ENCODE results near the gene UVRAG. TPM values are rescaled to one million over a fixed set of nuclear protein-coding genes. Genes with fewer than 3 reads are reported as not detected.

The UVRAG gene
- total RNA-seq, 1 experiment from 2014 or later: 29.5 TPM

- Histone ChIP-seq H3K4me3 (ENCODE audit: low read depth in 2 of 2, low read length in 2 of 2) (no peak overlapping the region), H3K27ac (ENCODE audit: low read length) (no peak overlapping the region), H3K36me3 (ENCODE audit: control insufficient read depth, insufficient read depth, low read length) (no peaks in the 10 kb centered on the region), H3K4me1 (ENCODE audit: control insufficient read depth, insufficient read depth, low read length) (no peaks in the 10 kb centered on the region), H3K9me3 (ENCODE audit: control insufficient read depth, insufficient read depth, low read depth, low read length) (no peaks in the 10 kb centered on the region), H3K27me3 (ENCODE audit: control insufficient read depth, insufficient read depth, low read length) (no peaks in the 10 kb centered on the region)
- in situ Hi-C loops (cut with HindIII; ENCODE audit: low pct_unique_long_range_greater_than_20kb, low sequenced_read_pairs) (no loop called here), intact Hi-C loops (cut with micrococcal nuclease; ENCODE audit: unreplicated experiment) (no loop called here)
- TF ChIP-seq, protein P1, sequence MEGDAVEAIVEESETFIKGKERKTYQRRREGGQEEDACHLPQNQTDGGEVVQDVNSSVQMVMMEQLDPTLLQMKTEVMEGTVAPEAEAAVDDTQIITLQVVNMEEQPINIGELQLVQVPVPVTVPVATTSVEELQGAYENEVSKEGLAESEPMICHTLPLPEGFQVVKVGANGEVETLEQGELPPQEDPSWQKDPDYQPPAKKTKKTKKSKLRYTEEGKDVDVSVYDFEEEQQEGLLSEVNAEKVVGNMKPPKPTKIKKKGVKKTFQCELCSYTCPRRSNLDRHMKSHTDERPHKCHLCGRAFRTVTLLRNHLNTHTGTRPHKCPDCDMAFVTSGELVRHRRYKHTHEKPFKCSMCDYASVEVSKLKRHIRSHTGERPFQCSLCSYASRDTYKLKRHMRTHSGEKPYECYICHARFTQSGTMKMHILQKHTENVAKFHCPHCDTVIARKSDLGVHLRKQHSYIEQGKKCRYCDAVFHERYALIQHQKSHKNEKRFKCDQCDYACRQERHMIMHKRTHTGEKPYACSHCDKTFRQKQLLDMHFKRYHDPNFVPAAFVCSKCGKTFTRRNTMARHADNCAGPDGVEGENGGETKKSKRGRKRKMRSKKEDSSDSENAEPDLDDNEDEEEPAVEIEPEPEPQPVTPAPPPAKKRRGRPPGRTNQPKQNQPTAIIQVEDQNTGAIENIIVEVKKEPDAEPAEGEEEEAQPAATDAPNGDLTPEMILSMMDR (IDR thresholded peaks at IDR 0.05): no peak
- TF ChIP-seq TCF7L2 (IDR thresholded peaks at IDR 0.05; ENCODE audit: low read depth, low read length) (no peak), POLR2AphosphoS5 (IDR thresholded peaks at IDR 0.05; ENCODE audit: low read depth, low read length) (no peak), SIN3A (IDR thresholded peaks at IDR 0.05; ENCODE audit: borderline replicate concordance, insufficient read depth, low read depth, low read length) (no peak)
- TF ChIP-seq, protein P2, sequence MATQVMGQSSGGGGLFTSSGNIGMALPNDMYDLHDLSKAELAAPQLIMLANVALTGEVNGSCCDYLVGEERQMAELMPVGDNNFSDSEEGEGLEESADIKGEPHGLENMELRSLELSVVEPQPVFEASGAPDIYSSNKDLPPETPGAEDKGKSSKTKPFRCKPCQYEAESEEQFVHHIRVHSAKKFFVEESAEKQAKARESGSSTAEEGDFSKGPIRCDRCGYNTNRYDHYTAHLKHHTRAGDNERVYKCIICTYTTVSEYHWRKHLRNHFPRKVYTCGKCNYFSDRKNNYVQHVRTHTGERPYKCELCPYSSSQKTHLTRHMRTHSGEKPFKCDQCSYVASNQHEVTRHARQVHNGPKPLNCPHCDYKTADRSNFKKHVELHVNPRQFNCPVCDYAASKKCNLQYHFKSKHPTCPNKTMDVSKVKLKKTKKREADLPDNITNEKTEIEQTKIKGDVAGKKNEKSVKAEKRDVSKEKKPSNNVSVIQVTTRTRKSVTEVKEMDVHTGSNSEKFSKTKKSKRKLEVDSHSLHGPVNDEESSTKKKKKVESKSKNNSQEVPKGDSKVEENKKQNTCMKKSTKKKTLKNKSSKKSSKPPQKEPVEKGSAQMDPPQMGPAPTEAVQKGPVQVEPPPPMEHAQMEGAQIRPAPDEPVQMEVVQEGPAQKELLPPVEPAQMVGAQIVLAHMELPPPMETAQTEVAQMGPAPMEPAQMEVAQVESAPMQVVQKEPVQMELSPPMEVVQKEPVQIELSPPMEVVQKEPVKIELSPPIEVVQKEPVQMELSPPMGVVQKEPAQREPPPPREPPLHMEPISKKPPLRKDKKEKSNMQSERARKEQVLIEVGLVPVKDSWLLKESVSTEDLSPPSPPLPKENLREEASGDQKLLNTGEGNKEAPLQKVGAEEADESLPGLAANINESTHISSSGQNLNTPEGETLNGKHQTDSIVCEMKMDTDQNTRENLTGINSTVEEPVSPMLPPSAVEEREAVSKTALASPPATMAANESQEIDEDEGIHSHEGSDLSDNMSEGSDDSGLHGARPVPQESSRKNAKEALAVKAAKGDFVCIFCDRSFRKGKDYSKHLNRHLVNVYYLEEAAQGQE (IDR thresholded peaks at IDR 0.05; ENCODE audit: insufficient read depth in 1 of 2, low read depth in 2 of 2, low read length in 1 of 2): no peak
- BruUV-seq (replicated peaks): no TSS peak
- ATAC-seq (peak; percentile 66; the same call in 1 of the 2 replicates), DNase-seq (ENCODE audit: low read depth, low spot score) (no peak)
- POLR2A ChIA-PET: no interaction called here
- CTCF ChIA-PET: no interaction called here
Observed at GRCh38 chr11:76041208-76041607, 226.2 kb downstream of the UVRAG start.

DNA sequence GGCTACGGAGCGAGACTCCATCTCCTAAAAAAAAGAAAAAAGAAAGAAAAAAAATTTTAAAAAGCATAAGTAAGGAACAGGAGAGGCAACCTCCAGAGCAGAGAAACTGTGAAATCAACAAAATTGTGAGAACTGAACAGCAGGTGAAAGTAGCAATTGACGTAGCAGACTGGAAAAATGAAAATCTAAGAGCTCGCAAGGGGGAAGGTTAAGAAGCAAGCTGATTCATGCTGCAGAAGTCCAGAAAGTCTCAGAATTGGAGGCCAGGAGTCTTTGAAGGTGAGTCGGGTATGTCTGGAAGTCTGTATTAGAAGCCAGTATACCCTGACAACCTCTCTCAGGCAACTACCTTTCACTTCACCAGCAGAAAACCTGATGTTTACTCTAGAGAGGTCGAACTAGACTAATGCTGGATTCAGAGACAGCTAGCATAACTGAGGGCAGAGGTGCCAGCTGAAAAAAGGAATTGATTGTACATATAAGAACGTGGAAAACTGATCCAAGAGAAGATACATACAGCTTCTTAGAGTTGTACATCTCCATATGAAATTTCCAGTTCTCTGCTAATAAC, 229.8 kb downstream of the UVRAG start:
- H3K4me3 ChIP-seq (ENCODE audit: low read depth in 2 of 2, low read length in 2 of 2): no peak overlapping the region
- ATAC-seq (no peak), DNase-seq (ENCODE audit: low read depth, low spot score) (no peak)
- ChIA-PET CTCF (no interaction called here), POLR2A (no interaction called here)
- no TSS peak for BruUV-seq (replicated peaks)
- TF ChIP-seq TCF7L2 (IDR thresholded peaks at IDR 0.05; ENCODE audit: low read depth, low read length) (no peak), SIN3A (IDR thresholded peaks at IDR 0.05; ENCODE audit: borderline replicate concordance, insufficient read depth, low read depth, low read length) (no peak), POLR2AphosphoS5 (IDR thresholded peaks at IDR 0.05; ENCODE audit: low read depth, low read length) (no peak)
- TF ChIP-seq, protein P1 (IDR thresholded peaks at IDR 0.05): no peak
- TF ChIP-seq, protein P2 (IDR thresholded peaks at IDR 0.05; ENCODE audit: insufficient read depth in 1 of 2, low read depth in 2 of 2, low read length in 1 of 2): no peak
- no peaks in the 10 kb centered on the region for H3K36me3 ChIP-seq (ENCODE audit: control insufficient read depth, insufficient read depth, low read length)
- intact Hi-C loops (cut with micrococcal nuclease; ENCODE audit: unreplicated experiment) (no loop called here), in situ Hi-C loops (cut with HindIII; ENCODE audit: low pct_unique_long_range_greater_than_20kb, low sequenced_read_pairs) (no loop called here)
- no peaks in the 10 kb centered on the region for H3K27me3 ChIP-seq (ENCODE audit: control insufficient read depth, insufficient read depth, low read length)
- no peaks in the 10 kb centered on the region for H3K4me1 ChIP-seq (ENCODE audit: control insufficient read depth, insufficient read depth, low read length)
- H3K27ac ChIP-seq (ENCODE audit: low read length): no peak overlapping the region
- H3K9me3 ChIP-seq (ENCODE audit: control insufficient read depth, insufficient read depth, low read depth, low read length): peaks cover 5% of the 10 kb centered on the region; the same call in 1 of the 2 replicates

Measured in Panc1 (cell line).